ENCODE data around the gene TBC1D32. TPM values are rescaled to one million over a fixed set of nuclear protein-coding genes. Genes with fewer than 3 reads are reported as not detected.
"Not testable (repeated sequence)": the region's sequence is repeated elsewhere in the genome, so short reads cannot be mapped to it uniquely, and the experiment has no call there.

Gene TBC1D32
- total RNA-seq, 1 experiment from 2014 or later, result 3.4 TPM

DNA sequence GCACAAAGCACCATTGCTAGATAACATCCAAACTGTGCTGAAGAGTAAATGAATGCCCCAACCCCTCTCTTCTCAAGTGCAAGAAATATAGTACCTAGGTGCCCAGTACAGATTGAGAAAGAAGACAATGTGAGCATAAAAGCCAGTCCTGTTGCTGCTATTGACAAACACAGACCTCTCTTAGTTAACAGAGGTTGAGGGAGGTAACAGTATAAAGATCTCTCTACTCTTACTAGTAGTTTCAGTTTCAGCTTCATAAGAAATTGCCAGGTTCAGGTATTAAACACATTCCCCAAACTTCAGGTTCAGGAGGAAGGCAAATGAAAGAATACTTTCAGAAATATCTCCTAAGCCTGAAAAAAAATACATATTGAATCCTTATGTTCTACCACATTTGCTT lies 31.4 kb downstream of the TBC1D32 start:
- intact Hi-C loops (cut with micrococcal nuclease; ENCODE audit: unreplicated experiment), result loop anchor here (10.0 kb wide), 1 partner anchor 718 kb away; no protein-coding TSS in a partner anchor
- ChIA-PET CTCF (no interaction called here), POLR2A (no interaction called here)
- H3K36me3 Mint-ChIP-seq (ENCODE audit: insufficient read depth, unreplicated experiment), result no peaks in the 10 kb centered on the region
- no peaks in the 10 kb centered on the region for H3K27me3 Mint-ChIP-seq (ENCODE audit: insufficient read depth, unreplicated experiment)
- TF ChIP-seq, protein P1, sequence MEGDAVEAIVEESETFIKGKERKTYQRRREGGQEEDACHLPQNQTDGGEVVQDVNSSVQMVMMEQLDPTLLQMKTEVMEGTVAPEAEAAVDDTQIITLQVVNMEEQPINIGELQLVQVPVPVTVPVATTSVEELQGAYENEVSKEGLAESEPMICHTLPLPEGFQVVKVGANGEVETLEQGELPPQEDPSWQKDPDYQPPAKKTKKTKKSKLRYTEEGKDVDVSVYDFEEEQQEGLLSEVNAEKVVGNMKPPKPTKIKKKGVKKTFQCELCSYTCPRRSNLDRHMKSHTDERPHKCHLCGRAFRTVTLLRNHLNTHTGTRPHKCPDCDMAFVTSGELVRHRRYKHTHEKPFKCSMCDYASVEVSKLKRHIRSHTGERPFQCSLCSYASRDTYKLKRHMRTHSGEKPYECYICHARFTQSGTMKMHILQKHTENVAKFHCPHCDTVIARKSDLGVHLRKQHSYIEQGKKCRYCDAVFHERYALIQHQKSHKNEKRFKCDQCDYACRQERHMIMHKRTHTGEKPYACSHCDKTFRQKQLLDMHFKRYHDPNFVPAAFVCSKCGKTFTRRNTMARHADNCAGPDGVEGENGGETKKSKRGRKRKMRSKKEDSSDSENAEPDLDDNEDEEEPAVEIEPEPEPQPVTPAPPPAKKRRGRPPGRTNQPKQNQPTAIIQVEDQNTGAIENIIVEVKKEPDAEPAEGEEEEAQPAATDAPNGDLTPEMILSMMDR (IDR thresholded peaks at IDR 0.05; ENCODE audit: insufficient read depth in 1 of 2, low read depth in 1 of 2, low read length in 1 of 2, severe bottlenecking in 1 of 2, unreplicated experiment in 1 of 2), result no peak
- DNase-seq, result no peak
- Histone ChIP-seq H3K4me1 (no peaks in the 10 kb centered on the region), H3K4me3 (ENCODE audit: low read depth, low read length) (no peak overlapping the region), H3K27me3 (replicated peaks; ENCODE audit: control insufficient read depth, insufficient read depth, low read length) (no peaks in the 10 kb centered on the region), H3K9me3 (no peaks in the 10 kb centered on the region), H3K36me3 (ENCODE audit: control insufficient read depth, insufficient read depth, low read length) (no peaks in the 10 kb centered on the region)
- no peak overlapping the region for H3K4me3 Mint-ChIP-seq (ENCODE audit: unreplicated experiment)
- no peak overlapping the region for H3K27ac Mint-ChIP-seq (ENCODE audit: unreplicated experiment)
- BruUV-seq (replicated peaks), result no TSS peak
- H3K9me3 Mint-ChIP-seq (ENCODE audit: unreplicated experiment), result no peaks in the 10 kb centered on the region
- no peaks in the 10 kb centered on the region for H3K4me1 Mint-ChIP-seq (ENCODE audit: low read depth, unreplicated experiment)

DNA sequence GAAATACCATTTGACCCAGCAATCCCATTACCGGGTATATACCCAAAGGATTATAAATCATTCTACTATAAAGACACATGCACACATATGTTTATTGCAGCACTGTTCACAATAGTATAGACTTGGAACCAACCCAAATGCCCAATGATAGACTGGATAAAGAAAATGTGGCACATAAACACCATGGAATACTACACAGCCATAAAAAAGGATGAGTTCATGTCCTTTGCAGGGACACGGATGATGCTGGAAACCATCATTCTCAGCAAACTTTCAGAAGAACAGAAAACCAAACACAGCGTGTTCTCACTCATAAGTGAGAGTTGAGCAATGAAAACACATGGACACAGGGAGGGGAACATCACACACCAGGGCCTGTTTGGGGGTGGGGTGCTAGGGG lies 33.1 kb downstream of the TBC1D32 start:
- H3K9me3 ChIP-seq; H3K36me3 ChIP-seq (ENCODE audit: control insufficient read depth, insufficient read depth, low read length); H3K4me1 Mint-ChIP-seq (ENCODE audit: low read depth, unreplicated experiment); H3K36me3 Mint-ChIP-seq (ENCODE audit: insufficient read depth, unreplicated experiment); H3K4me3 Mint-ChIP-seq (ENCODE audit: unreplicated experiment); H3K9me3 Mint-ChIP-seq (ENCODE audit: unreplicated experiment); H3K4me1 ChIP-seq; H3K27ac Mint-ChIP-seq (ENCODE audit: unreplicated experiment); BruUV-seq (replicated peaks); H3K27me3 Mint-ChIP-seq (ENCODE audit: insufficient read depth, unreplicated experiment); H3K4me3 ChIP-seq (ENCODE audit: low read depth, low read length); POLR2A ChIA-PET; CTCF ChIA-PET; H3K27me3 ChIP-seq (replicated peaks; ENCODE audit: control insufficient read depth, insufficient read depth, low read length); DNase-seq: not testable (repeated sequence)
- intact Hi-C loops (cut with micrococcal nuclease; ENCODE audit: unreplicated experiment), result loop anchor here (10.0 kb wide), 1 partner anchor 716 kb away; no protein-coding TSS in a partner anchor

DNA sequence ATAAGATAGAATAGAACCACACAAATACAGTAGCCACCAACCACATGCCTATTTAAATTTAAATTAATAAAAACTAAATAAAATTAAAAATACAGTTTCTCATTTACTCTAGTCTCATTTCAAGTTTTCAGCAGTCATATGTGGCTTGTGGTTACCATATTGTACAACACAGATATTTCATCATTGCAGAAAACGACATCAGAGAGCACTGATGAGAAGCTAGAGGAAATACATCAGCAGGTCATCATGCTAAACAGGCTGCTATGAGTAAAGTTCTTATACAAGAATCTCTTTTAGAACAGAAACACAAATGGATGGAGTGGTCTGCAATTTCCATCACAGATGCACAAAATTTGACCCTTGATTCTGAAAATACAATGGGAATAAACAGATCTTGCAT lies 36.6 kb downstream of the TBC1D32 start:
- intact Hi-C loops (cut with micrococcal nuclease; ENCODE audit: unreplicated experiment), result no loop called here
- no peaks in the 10 kb centered on the region for H3K9me3 Mint-ChIP-seq (ENCODE audit: unreplicated experiment)
- H3K36me3 ChIP-seq (ENCODE audit: control insufficient read depth, insufficient read depth, low read length), result no peaks in the 10 kb centered on the region
- no peak overlapping the region for H3K4me3 ChIP-seq (ENCODE audit: low read depth, low read length)
- no peak for DNase-seq
- ChIA-PET CTCF (no interaction called here), POLR2A (no interaction called here)
- no peaks in the 10 kb centered on the region for H3K36me3 Mint-ChIP-seq (ENCODE audit: insufficient read depth, unreplicated experiment)
- H3K4me1 ChIP-seq, result no peaks in the 10 kb centered on the region
- no peak overlapping the region for H3K4me3 Mint-ChIP-seq (ENCODE audit: unreplicated experiment)
- H3K4me1 Mint-ChIP-seq (ENCODE audit: low read depth, unreplicated experiment), result no peaks in the 10 kb centered on the region
- H3K27me3 Mint-ChIP-seq (ENCODE audit: insufficient read depth, unreplicated experiment), result no peaks in the 10 kb centered on the region
- H3K9me3 ChIP-seq, result no peaks in the 10 kb centered on the region
- no TSS peak for BruUV-seq (replicated peaks)
- H3K27me3 ChIP-seq (replicated peaks; ENCODE audit: control insufficient read depth, insufficient read depth, low read length), result no peaks in the 10 kb centered on the region
- H3K27ac Mint-ChIP-seq (ENCODE audit: unreplicated experiment), result no peak overlapping the region
- TF ChIP-seq, protein P1 (IDR thresholded peaks at IDR 0.05; ENCODE audit: insufficient read depth in 1 of 2, low read depth in 1 of 2, low read length in 1 of 2, severe bottlenecking in 1 of 2, unreplicated experiment in 1 of 2), result no peak

DNA sequence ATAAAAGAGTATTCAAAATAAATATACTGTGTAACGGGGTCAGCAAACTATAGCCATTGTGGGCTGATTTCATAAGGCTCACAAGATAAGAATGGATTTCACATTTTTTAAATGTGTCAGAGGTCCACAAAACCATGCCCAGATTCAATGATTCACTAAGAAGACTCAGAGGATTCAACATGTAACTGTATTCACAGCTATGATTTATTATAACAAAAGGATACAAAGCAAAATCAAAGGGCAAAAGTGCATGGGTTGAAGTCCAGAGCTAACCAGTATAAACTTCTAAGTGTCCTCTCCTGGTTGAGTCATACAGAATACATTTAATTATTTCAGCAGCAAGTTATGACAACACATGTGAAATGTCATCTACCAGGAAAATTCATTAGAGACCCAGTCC lies 49.2 kb downstream of the TBC1D32 start:
- no peaks in the 10 kb centered on the region for H3K9me3 Mint-ChIP-seq (ENCODE audit: unreplicated experiment)
- no peaks in the 10 kb centered on the region for H3K36me3 ChIP-seq (ENCODE audit: control insufficient read depth, insufficient read depth, low read length)
- TF ChIP-seq, protein P1 (IDR thresholded peaks at IDR 0.05; ENCODE audit: insufficient read depth in 1 of 2, low read depth in 1 of 2, low read length in 1 of 2, severe bottlenecking in 1 of 2, unreplicated experiment in 1 of 2), result no peak
- no peaks in the 10 kb centered on the region for H3K9me3 ChIP-seq
- no peaks in the 10 kb centered on the region for H3K4me1 Mint-ChIP-seq (ENCODE audit: low read depth, unreplicated experiment)
- no peak for DNase-seq
- no peaks in the 10 kb centered on the region for H3K4me1 ChIP-seq
- CTCF ChIA-PET, result no interaction called here
- no peaks in the 10 kb centered on the region for H3K27me3 ChIP-seq (replicated peaks; ENCODE audit: control insufficient read depth, insufficient read depth, low read length)
- POLR2A ChIA-PET, result no interaction called here
- no peak overlapping the region for H3K27ac Mint-ChIP-seq (ENCODE audit: unreplicated experiment)
- intact Hi-C loops (cut with micrococcal nuclease; ENCODE audit: unreplicated experiment), result no loop called here
- no peak overlapping the region for H3K4me3 ChIP-seq (ENCODE audit: low read depth, low read length)
- no peaks in the 10 kb centered on the region for H3K36me3 Mint-ChIP-seq (ENCODE audit: insufficient read depth, unreplicated experiment)
- no peaks in the 10 kb centered on the region for H3K27me3 Mint-ChIP-seq (ENCODE audit: insufficient read depth, unreplicated experiment)
- no peak overlapping the region for H3K4me3 Mint-ChIP-seq (ENCODE audit: unreplicated experiment)
- no TSS peak for BruUV-seq (replicated peaks)

Data from Caco-2 (cell line).